Skeletal muscle tissue (tissue), 4 donors: ENCODE measurements around the gene TSEN54. TPM values are rescaled to one million over a fixed set of nuclear protein-coding genes. Genes with fewer than 3 reads are reported as not detected.

Experiments
- H3K27ac ChIP-seq: one replicate; pipeline ENCODE4 v1.7.0; 2013; ENCODE audit warnings: mild to moderate bottlenecking, low read depth, low read length, inconsistent platforms
- H3K27me3 ChIP-seq, 3 donors: one replicate each; pipeline ENCODE4 v1.7.0; 2013; ENCODE audit warnings: low read length in 3 of 3; ENCODE audit not compliant: control insufficient read depth in 3 of 3, insufficient read depth in 3 of 3
- H3K36me3 ChIP-seq, 3 donors: one replicate each; pipeline ENCODE4 v1.7.0; 2013; ENCODE audit warnings: low read length in 3 of 3; ENCODE audit not compliant: control insufficient read depth in 3 of 3, insufficient read depth in 3 of 3
- H3K4me1 ChIP-seq, 3 donors: one replicate each; pipeline ENCODE4 v1.7.0; 2013; ENCODE audit warnings: low read length in 3 of 3, mild to moderate bottlenecking in 3 of 3; ENCODE audit not compliant: control insufficient read depth in 3 of 3, insufficient read depth in 3 of 3
- H3K4me3 ChIP-seq, 3 donors: one replicate each; pipeline ENCODE4 v1.7.0; 2013; ENCODE audit warnings: low read length in 3 of 3
- H3K9ac ChIP-seq, 3 donors: one replicate each; pipeline ENCODE4 v1.7.0; 2013; ENCODE audit warnings: low read length in 3 of 3, mild to moderate bottlenecking in 3 of 3, moderate library complexity in 2 of 3, low read depth in 1 of 3
- H3K9me3 ChIP-seq, 3 donors: one replicate each; pipeline ENCODE4 v1.7.0; 2013; ENCODE audit warnings: low read length in 3 of 3; ENCODE audit not compliant: control insufficient read depth in 3 of 3
- total RNA-seq: library from RNA; depleted of rRNA; stranded (reverse); fragments of >200 nt; gene quantifications from one replicate; pipeline ENCODE4 v1.2.3, GENCODE V29; 2014
- donor health status: Osteomylitis.

TSEN54 gene
- total RNA-seq, 1 donor from 2014 or later, result 15.7 TPM

DNA sequence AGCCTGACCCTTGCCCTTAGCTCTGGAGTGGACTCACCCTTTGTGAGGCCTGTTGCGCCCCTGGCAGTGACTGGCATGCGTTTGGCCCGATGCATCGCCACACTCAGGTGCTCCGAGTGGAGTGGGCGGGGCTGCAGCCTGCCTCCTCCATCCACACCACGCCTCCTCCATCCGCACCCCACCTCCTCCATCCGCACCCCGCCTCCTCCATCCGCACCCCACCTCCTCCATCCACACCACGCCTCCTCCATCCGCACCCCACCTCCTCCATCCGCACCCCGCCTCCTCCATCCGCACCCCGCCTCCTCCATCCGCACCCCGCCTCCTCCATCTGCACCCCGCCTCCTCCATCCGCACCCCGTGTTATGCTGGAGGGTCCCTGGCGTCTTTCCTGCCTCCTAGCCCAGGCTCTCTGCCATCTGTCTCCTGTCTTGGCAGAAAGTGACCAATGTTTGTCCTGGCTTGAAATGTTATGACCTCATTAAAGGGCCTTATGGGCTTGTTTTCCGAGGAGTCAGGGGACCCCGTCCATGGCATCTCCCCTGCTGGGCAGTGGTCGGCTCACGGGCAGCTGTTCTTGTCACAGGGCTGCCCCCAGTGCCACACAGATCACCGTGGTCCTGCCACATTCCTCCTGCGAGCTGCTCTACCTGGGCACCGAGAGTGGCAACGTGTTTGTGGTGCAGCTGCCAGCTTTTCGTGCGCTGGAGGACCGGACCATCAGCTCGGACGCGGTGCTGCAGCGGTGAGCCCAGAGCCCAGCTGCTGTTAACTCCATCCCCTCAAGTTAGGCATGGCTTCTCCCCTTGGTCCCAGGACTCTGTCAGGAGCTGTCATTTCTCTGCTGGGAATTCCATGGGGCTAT lies 42.6 kb downstream of the TSEN54 start:
- no peak overlapping the region for H3K27ac ChIP-seq
- no peak overlapping the region for H3K4me3 ChIP-seq
- no peak overlapping the region for H3K9ac ChIP-seq
- H3K9me3 ChIP-seq, result no peaks in the 10 kb centered on the region
- no peaks in the 10 kb centered on the region for H3K27me3 ChIP-seq
- H3K4me1 ChIP-seq, result peaks cover 0 to 10% (median 7%) of the 10 kb centered on the region in 3 donors
- peaks cover 0 to 3% (median 0%) of the 10 kb centered on the region in 3 donors for H3K36me3 ChIP-seq

DNA sequence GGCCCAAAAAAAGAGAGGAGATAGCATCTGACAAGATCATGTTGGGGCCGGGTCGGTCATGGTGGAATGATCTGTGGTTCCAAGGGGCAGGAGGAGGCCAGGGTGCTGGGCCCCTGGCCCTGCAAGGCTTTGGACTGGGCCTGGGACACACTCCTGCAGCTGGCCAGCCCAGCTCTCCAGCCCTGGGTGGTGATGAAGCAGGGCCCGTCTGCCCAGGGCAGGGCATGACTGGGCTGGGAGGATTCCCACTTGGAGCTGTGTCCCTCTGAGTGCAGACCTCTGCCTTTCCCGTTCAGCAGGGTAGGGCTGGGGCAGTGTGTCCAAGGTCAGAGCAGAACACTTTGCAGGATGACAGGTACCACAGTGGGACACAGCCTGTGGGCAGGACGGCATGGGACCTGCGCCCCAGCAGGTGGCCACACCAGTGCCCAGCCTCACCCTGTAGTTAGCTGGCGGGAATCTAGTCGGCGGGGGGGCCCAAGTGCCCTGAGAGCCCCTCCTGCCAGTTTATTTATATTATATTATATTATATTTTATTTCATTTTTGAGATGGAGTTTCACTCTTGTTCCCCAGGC lies 43.7 kb downstream of the TSEN54 start:
- H3K9ac ChIP-seq, result no peak overlapping the region
- H3K27ac ChIP-seq, result no peak overlapping the region
- H3K9me3 ChIP-seq, result no peaks in the 10 kb centered on the region
- H3K4me3 ChIP-seq, result no peak overlapping the region
- peaks cover 0 to 10% (median 7%) of the 10 kb centered on the region in 3 donors for H3K4me1 ChIP-seq
- H3K27me3 ChIP-seq, result no peaks in the 10 kb centered on the region
- H3K36me3 ChIP-seq, result peaks cover 0 to 3% (median 0%) of the 10 kb centered on the region in 3 donors

DNA sequence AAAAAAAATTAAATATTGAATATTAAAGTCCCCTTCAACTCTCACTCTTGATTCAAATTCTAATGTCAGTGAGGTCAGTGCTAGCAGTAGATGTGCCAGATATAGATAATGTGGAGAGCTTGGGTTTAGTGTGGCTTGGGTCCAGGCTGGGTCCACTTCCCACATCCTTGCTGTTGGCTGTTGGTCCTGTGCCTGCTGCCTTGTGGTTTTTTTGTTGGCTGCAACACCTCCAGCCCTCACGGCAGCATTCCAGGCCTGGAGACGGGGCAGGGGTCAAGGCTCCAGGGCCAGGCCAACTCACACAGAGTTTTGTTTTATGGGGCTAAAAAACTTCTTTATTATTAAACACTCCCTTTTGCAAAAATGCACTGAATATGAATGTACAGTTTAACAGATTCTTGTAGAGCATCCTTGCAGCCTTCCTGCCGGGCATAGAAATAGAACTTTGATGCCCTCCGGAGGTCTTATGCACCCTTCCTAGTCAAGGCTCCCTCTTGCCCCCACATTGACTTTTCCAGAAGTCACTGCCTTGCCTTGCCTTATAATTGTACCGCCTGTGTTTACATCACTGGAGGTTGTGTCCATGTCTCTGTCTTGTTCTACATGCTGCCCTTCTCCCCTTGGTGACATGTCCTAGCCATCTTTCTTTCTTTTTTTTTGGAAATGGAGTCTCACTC lies 45.7 kb downstream of the TSEN54 start:
- Histone ChIP-seq H3K9me3 (no peaks in the 10 kb centered on the region), H3K36me3 (peaks cover 0 to 3% (median 0%) of the 10 kb centered on the region in 3 donors), H3K27ac (no peak overlapping the region), H3K27me3 (no peaks in the 10 kb centered on the region), H3K4me1 (peaks cover 0 to 10% (median 7%) of the 10 kb centered on the region in 3 donors), H3K9ac (no peak overlapping the region), H3K4me3 (no peak overlapping the region)

- no peaks in the 10 kb centered on the region for H3K9me3 ChIP-seq
- no peak overlapping the region for H3K9ac ChIP-seq
- no peak overlapping the region for H3K27ac ChIP-seq
- H3K27me3 ChIP-seq, result no peaks in the 10 kb centered on the region
- H3K4me1 ChIP-seq, result no peaks in the 10 kb centered on the region
- no peak overlapping the region for H3K4me3 ChIP-seq
- H3K36me3 ChIP-seq, result peaks cover 0 to 3% (median 0%) of the 10 kb centered on the region in 3 donors
These were observed 46.9 kb downstream of the TSEN54 start for GRCh38 chr17:75563063-75563758.

- no peaks in the 10 kb centered on the region for H3K4me1 ChIP-seq
- H3K9ac ChIP-seq, result no peak overlapping the region
- no peaks in the 10 kb centered on the region for H3K27me3 ChIP-seq
These were observed 47.9 kb downstream of the TSEN54 start for GRCh38 chr17:75564195-75564594.

GRCh38 chr17:75565066-75565465 lies 48.7 kb downstream of the TSEN54 start:
- H3K9me3 ChIP-seq, result no peaks in the 10 kb centered on the region
- H3K4me1 ChIP-seq, result no peaks in the 10 kb centered on the region
- no peak overlapping the region for H3K9ac ChIP-seq
- no peak overlapping the region for H3K27ac ChIP-seq
- H3K36me3 ChIP-seq, result no peaks in the 10 kb centered on the region
- no peaks in the 10 kb centered on the region for H3K27me3 ChIP-seq
- no peak overlapping the region for H3K4me3 ChIP-seq

More at GRCh38 chr17:75564195-75564594, 47.9 kb downstream of the TSEN54 start:
- Histone ChIP-seq H3K4me3 (no peak overlapping the region), H3K27ac (no peak overlapping the region), H3K36me3 (peaks cover 0 to under 1% (median 0%) of the 10 kb centered on the region in 3 donors), H3K9me3 (no peaks in the 10 kb centered on the region)

GRCh38 chr17:75565618-75566017 lies 49.3 kb downstream of the TSEN54 start:
- Histone ChIP-seq H3K4me3 (no peak overlapping the region), H3K9ac (no peak overlapping the region), H3K36me3 (no peaks in the 10 kb centered on the region), H3K9me3 (no peaks in the 10 kb centered on the region), H3K27ac (no peak overlapping the region), H3K4me1 (no peaks in the 10 kb centered on the region), H3K27me3 (no peaks in the 10 kb centered on the region)

- Histone ChIP-seq H3K36me3 (no peaks in the 10 kb centered on the region), H3K9ac (no peak overlapping the region), H3K9me3 (no peaks in the 10 kb centered on the region), H3K27ac (no peak overlapping the region), H3K27me3 (no peaks in the 10 kb centered on the region), H3K4me1 (no peaks in the 10 kb centered on the region), H3K4me3 (no peak overlapping the region)
These were observed 50.1 kb downstream of the TSEN54 start for GRCh38 chr17:75566416-75566815.

- Histone ChIP-seq H3K4me3 (no peak overlapping the region), H3K9me3 (no peaks in the 10 kb centered on the region), H3K27ac (no peak overlapping the region), H3K27me3 (no peaks in the 10 kb centered on the region), H3K4me1 (no peaks in the 10 kb centered on the region), H3K36me3 (no peaks in the 10 kb centered on the region), H3K9ac (no peak overlapping the region)
These were observed 50.5 kb downstream of the TSEN54 start for GRCh38 chr17:75566834-75567233.
